HEK293 (cell line): ENCODE data around the gene MYD88.

Source experiments
- CTCF ChIA-PET: fragments of 350-600 bp; formaldehyde crosslinking; extraction: SDS; loops from one replicate; lab custom pipeline; 2021; ENCODE audit warnings: antibody characterized with exemption; lab: Yijun Ruan, JAX
- POLR2A ChIA-PET: fragments of 300-600 bp; formaldehyde crosslinking; extraction: SDS; loops from one replicate; lab custom pipeline; 2020; ENCODE audit warnings: antibody characterized with exemption, inconsistent platforms; lab: Yijun Ruan, JAX
- H3K27ac ChIP-seq: fragments of 200-500 bp; sonication (Bioruptor generic); 2 replicates; pipeline ENCODE4 v1.5.1; 2014; ENCODE audit warnings: low read depth, low read length, control low read depth, inconsistent platforms; ENCODE audit errors: extremely low read depth
- H3K36me3 ChIP-seq, 2 experiments: fragments of 200-500 bp in 1 of 2; sonication (Bioruptor generic) in 1 of 2; 1 replicate in 1 of 2; 2 replicates in 1 of 2; pipeline ENCODE4 v1.5.1; 2014 to 2017; ENCODE audit warnings: inconsistent platforms in 2 of 2, low read length in 2 of 2; ENCODE audit not compliant: control insufficient read depth in 2 of 2, insufficient read depth in 1 of 2
- H3K4me1 ChIP-seq: fragments of 200-500 bp; sonication (Bioruptor generic); 2 replicates; pipeline ENCODE4 v1.5.1; 2014; ENCODE audit warnings: mild to moderate bottlenecking, low read length, inconsistent platforms; ENCODE audit not compliant: control insufficient read depth, insufficient read depth
- H3K4me3 ChIP-seq: 2 replicates; pipeline ENCODE4 v1.5.1; 2011; ENCODE audit warnings: low read depth, mild to moderate bottlenecking, control low read depth, low read length, moderate library complexity
- H3K9me3 ChIP-seq: fragments of 200-500 bp; sonication (Bioruptor generic); 2 replicates; pipeline ENCODE4 v1.5.1; 2014; ENCODE audit warnings: low read depth, low read length, inconsistent platforms; ENCODE audit not compliant: control insufficient read depth, insufficient read depth
- GLI4 ChIP-seq: fragments of 450-650 bp; formaldehyde crosslinking; IDR thresholded peaks from 2 replicates; pipeline ENCODE4 v1.5.1; 2016; ENCODE audit warnings: missing biosample characterization, missing genetic modification characterization
- GLIS1 ChIP-seq: fragments of 450-650 bp; formaldehyde crosslinking; IDR thresholded peaks from 2 replicates; pipeline ENCODE4 v1.5.1; 2016; ENCODE audit warnings: missing biosample characterization, missing genetic modification characterization
- HIC1 ChIP-seq: fragments of 450-650 bp; formaldehyde crosslinking; IDR thresholded peaks from 2 replicates; pipeline ENCODE4 v1.5.1; 2016; ENCODE audit warnings: missing biosample characterization, missing genetic modification characterization
- IKZF3 ChIP-seq: fragments of 450-650 bp; IDR thresholded peaks from 2 replicates; pipeline ENCODE4 v1.5.0; 2018; ENCODE audit warnings: missing biosample characterization, mild to moderate bottlenecking, missing genetic modification characterization, moderate library complexity
- INSM2 ChIP-seq: fragments of 450-650 bp; formaldehyde crosslinking; IDR thresholded peaks from 2 replicates; pipeline ENCODE4 v1.5.1; 2016; ENCODE audit warnings: missing biosample characterization, missing genetic modification characterization
- KLF1 ChIP-seq: fragments of 450-650 bp; formaldehyde crosslinking; IDR thresholded peaks from 2 replicates; pipeline ENCODE4 v1.5.1; 2016; ENCODE audit warnings: missing biosample characterization, missing genetic modification characterization
- OVOL3 ChIP-seq: fragments of 450-650 bp; formaldehyde crosslinking; IDR thresholded peaks from 2 replicates; pipeline ENCODE4 v1.5.1; 2016; ENCODE audit warnings: missing biosample characterization, missing genetic modification characterization
- REPIN1 ChIP-seq: fragments of 450-650 bp; formaldehyde crosslinking; IDR thresholded peaks from 2 replicates; pipeline ENCODE4 v1.5.1; 2017; ENCODE audit warnings: missing biosample characterization, missing genetic modification characterization, low read depth
- SETDB1 ChIP-seq: IDR thresholded peaks from one replicate; pipeline ENCODE4 v1.6.1; 2017; ENCODE audit warnings: mild to moderate bottlenecking, low read length, moderate library complexity, mixed read lengths; ENCODE audit not compliant: insufficient read length
- TRIM28 ChIP-seq: IDR thresholded peaks from 2 replicates; pipeline ENCODE4 v1.6.1; 2011; ENCODE audit warnings: low read length, control low read depth, borderline replicate concordance
- ZBTB26 ChIP-seq: fragments of 450-650 bp; formaldehyde crosslinking; optimal IDR thresholded peaks from 2 replicates; pipeline ENCODE3; 2016; ENCODE audit warnings: missing biosample characterization, mild to moderate bottlenecking, missing genetic modification characterization
- ZBTB44 ChIP-seq: fragments of 450-650 bp; IDR thresholded peaks from 2 replicates; pipeline ENCODE4 v1.5.1; 2018; ENCODE audit warnings: missing biosample characterization, mild to moderate bottlenecking, missing genetic modification characterization
- ZNF157 ChIP-seq: fragments of 450-650 bp; formaldehyde crosslinking; IDR thresholded peaks from 2 replicates; pipeline ENCODE4 v1.5.1; 2016; ENCODE audit warnings: missing biosample characterization, missing genetic modification characterization
- ZNF175 ChIP-seq: fragments of 450-650 bp; formaldehyde crosslinking; IDR thresholded peaks from 2 replicates; pipeline ENCODE4 v1.5.1; 2016; ENCODE audit warnings: missing biosample characterization, missing genetic modification characterization
- ZNF239 ChIP-seq: fragments of 450-650 bp; formaldehyde crosslinking; IDR thresholded peaks from 2 replicates; pipeline ENCODE4 v1.5.1; 2016; ENCODE audit warnings: missing biosample characterization, missing genetic modification characterization
- ZNF341 ChIP-seq: fragments of 450-650 bp; formaldehyde crosslinking; IDR thresholded peaks from 2 replicates; pipeline ENCODE4; 2016; ENCODE audit warnings: low read depth, missing biosample characterization, missing genetic modification characterization
- ZNF354C ChIP-seq: fragments of 450-650 bp; formaldehyde crosslinking; IDR thresholded peaks from 2 replicates; pipeline ENCODE4 v1.5.1; 2016; ENCODE audit warnings: missing biosample characterization, missing genetic modification characterization, low read depth, borderline replicate concordance
- ZNF433 ChIP-seq: fragments of 450-650 bp; formaldehyde crosslinking; IDR thresholded peaks from 2 replicates; pipeline ENCODE4 v1.5.1; 2016; ENCODE audit warnings: missing biosample characterization, missing genetic modification characterization, low read depth
- ZNF48 ChIP-seq: fragments of 450-650 bp; formaldehyde crosslinking; IDR thresholded peaks from 2 replicates; pipeline ENCODE4 v1.5.1; 2016; ENCODE audit warnings: missing biosample characterization, missing genetic modification characterization
- ZNF488 ChIP-seq: fragments of 450-650 bp; formaldehyde crosslinking; IDR thresholded peaks from 2 replicates; pipeline ENCODE4 v1.5.1; 2016; ENCODE audit warnings: missing biosample characterization, missing genetic modification characterization
- ZNF513 ChIP-seq: fragments of 450-650 bp; IDR thresholded peaks from 2 replicates; pipeline ENCODE4 v1.5.1; 2018; ENCODE audit warnings: missing biosample characterization, missing genetic modification characterization
- ZNF549 ChIP-seq: fragments of 450-650 bp; IDR thresholded peaks from 2 replicates; pipeline ENCODE4 v1.5.1; 2018; ENCODE audit warnings: missing biosample characterization, missing genetic modification characterization, mild to moderate bottlenecking, inconsistent platforms, moderate library complexity
- ZNF561 ChIP-seq: fragments of 450-650 bp; IDR thresholded peaks from 2 replicates; pipeline ENCODE4 v1.5.1; 2018; ENCODE audit warnings: missing biosample characterization, missing genetic modification characterization, borderline replicate concordance
- ZNF626 ChIP-seq: fragments of 450-650 bp; sonication (Bioruptor Pico); formaldehyde crosslinking; IDR thresholded peaks from 2 replicates; pipeline ENCODE4 v1.5.1; 2018; ENCODE audit warnings: missing biosample characterization, missing genetic modification characterization, inconsistent platforms
- ZNF660 ChIP-seq: fragments of 450-650 bp; IDR thresholded peaks from 2 replicates; pipeline ENCODE4 v1.5.1; 2018; ENCODE audit warnings: missing biosample characterization, mild to moderate bottlenecking, missing genetic modification characterization
- ZNF707 ChIP-seq: fragments of 450-650 bp; formaldehyde crosslinking; IDR thresholded peaks from 2 replicates; pipeline ENCODE4 v1.5.1; 2016; ENCODE audit warnings: missing biosample characterization, missing genetic modification characterization
- ZNF792 ChIP-seq: fragments of 450-650 bp; formaldehyde crosslinking; IDR thresholded peaks from 2 replicates; pipeline ENCODE4 v1.5.1; 2016; ENCODE audit warnings: missing biosample characterization, missing genetic modification characterization

Gene MYD88

GRCh38 chr3:38112378-38112761 lies 26.1 kb upstream of the MYD88 start:
- no peaks in the 10 kb centered on the region for H3K4me1 ChIP-seq
- no peaks in the 10 kb centered on the region for H3K9me3 ChIP-seq
- no peak for TF ChIP-seq ZNF513 (tag by site-specific recombination)
- no peak for TF ChIP-seq ZNF239 (tag by site-specific recombination)
- no peak for TF ChIP-seq ZNF341 (tag by site-specific recombination)
- no peak for TF ChIP-seq ZNF157 (tag by site-specific recombination)
- TF ChIP-seq SETDB1 = no peak
- no peak for TF ChIP-seq ZNF792
- no peak for TF ChIP-seq ZBTB44 (tag by site-specific recombination)
- TF ChIP-seq ZNF707 (tag by site-specific recombination) = no peak
- TF ChIP-seq TRIM28 = no peak
- TF ChIP-seq ZNF433 (tag by site-specific recombination) = no peak
- no peak for TF ChIP-seq GLIS1
- no peak for TF ChIP-seq ZNF175
- TF ChIP-seq ZNF626 (tag by site-specific recombination) = no peak
- no peak for TF ChIP-seq ZNF354C
- no peak for TF ChIP-seq HIC1 (tag by site-specific recombination)
- TF ChIP-seq ZNF48 (tag by site-specific recombination) = no peak
- no peak for TF ChIP-seq ZBTB26 (tag by site-specific recombination)
- H3K27ac ChIP-seq = no peak overlapping the region
- H3K36me3 ChIP-seq = no peaks in the 10 kb centered on the region
- CTCF ChIA-PET = no interaction called here
- POLR2A ChIA-PET = interaction anchor here (0.6 kb wide), 1 partner anchor 681 kb away, joined by 4 read pairs; no protein-coding TSS in a partner anchor
- H3K4me3 ChIP-seq = no peak overlapping the region

GRCh38 chr3:38114052-38114874 lies 24.2 kb upstream of the MYD88 start:
- peaks cover 0 to 2% of the 10 kb centered on the region in 2 experiments; a peak in 1 of 3 replicates for H3K36me3 ChIP-seq
- ChIA-PET CTCF (interaction anchor here (0.6 kb wide), 1 partner anchor 100 kb away, joined by 3 read pairs; no protein-coding TSS in a partner anchor), POLR2A (no interaction called here)
- no peak overlapping the region for H3K4me3 ChIP-seq
- H3K27ac ChIP-seq = no peak overlapping the region
- no peaks in the 10 kb centered on the region for H3K9me3 ChIP-seq
- H3K4me1 ChIP-seq = no peaks in the 10 kb centered on the region
- TF ChIP-seq INSM2 = no peak
- TF ChIP-seq ZNF549 = no peak
- TF ChIP-seq GLI4 (tag by site-specific recombination) = no peak
- TF ChIP-seq IKZF3 (tag by site-specific recombination) = no peak
- TF ChIP-seq OVOL3 = no peak
- no peak for TF ChIP-seq KLF1 (tag by site-specific recombination)
- no peak for TF ChIP-seq REPIN1 (tag by site-specific recombination)
- no peak for TF ChIP-seq ZNF561 (tag by site-specific recombination)
- no peak for TF ChIP-seq ZNF488
- no peak for TF ChIP-seq ZNF660 (tag by site-specific recombination)
